ENCODE measurements around the gene TRPM5.

- TF ChIP-seq CTCF (IDR thresholded peaks at IDR 0.05) (no peak), POLR2A (IDR thresholded peaks at IDR 0.05) (no peak)
These were observed 14.0 kb upstream of the TRPM5 start for GRCh38 chr11:2458321-2458720.

All from testis (tissue), 2 donors.